Stimulated activated CD8-positive, alpha-beta memory T cell treated with anti-CD3 and anti-CD28 coated beads, Interleukin-12 subunit alpha, Interleukin-12 subunit beta, amount 100 ng/mL, for 24 hours (primary cell): Measurements from ENCODE around the gene DMD.
"Not testable (repeated sequence)": the region's sequence is repeated elsewhere in the genome, so short reads cannot be mapped to it uniquely, and the experiment has no call there.

ENCODE experiments used
- DNase-seq: peaks from one replicate; pipeline ENCODE4 v3.0.0-alpha.2; 2020; ENCODE audit errors: extremely low read depth

DMD gene

GRCh38 chrX:31523884-31524536 is 1687.3 kb downstream of the DMD start:
- no peak for DNase-seq

- no peak for DNase-seq
These were observed 1688.6 kb downstream of the DMD start for GRCh38 chrX:31522760-31523159.

GRCh38 chrX:31521941-31522340 is 1689.4 kb downstream of the DMD start:
- DNase-seq, result no peak

GRCh38 chrX:31516527-31516926 is 1694.8 kb downstream of the DMD start:
- no peak for DNase-seq

- DNase-seq, result no peak
These were observed 1703.0 kb downstream of the DMD start for GRCh38 chrX:31508338-31508737.

- DNase-seq, result no peak
These were observed 1704.4 kb downstream of the DMD start for GRCh38 chrX:31506928-31507327.

- DNase-seq, result no peak
These were observed 1705.0 kb downstream of the DMD start for GRCh38 chrX:31506360-31506759.

GRCh38 chrX:31500921-31501320 is 1710.4 kb downstream of the DMD start:
- DNase-seq, result no peak

- no peak for DNase-seq
These were observed 1712.2 kb downstream of the DMD start for GRCh38 chrX:31499109-31499508.

- DNase-seq, result no peak
These were observed 1714.3 kb downstream of the DMD start for GRCh38 chrX:31497086-31497485.

GRCh38 chrX:31487951-31488350 is 1723.4 kb downstream of the DMD start:
- DNase-seq, result no peak

- DNase-seq, result no peak
These were observed 1728.0 kb downstream of the DMD start for GRCh38 chrX:31483336-31483735.

- DNase-seq, result no peak
These were observed 1730.7 kb downstream of the DMD start for GRCh38 chrX:31480696-31481095.

GRCh38 chrX:31471229-31471628 is 1740.1 kb downstream of the DMD start:
- DNase-seq, result no peak

GRCh38 chrX:31470753-31471152 is 1740.6 kb downstream of the DMD start:
- DNase-seq, result not testable (repeated sequence)

GRCh38 chrX:31464306-31464915 is 1746.9 kb downstream of the DMD start:
- DNase-seq, result no peak

GRCh38 chrX:31461266-31461665 is 1750.1 kb downstream of the DMD start:
- DNase-seq, result no peak

- DNase-seq, result no peak
These were observed 1752.0 kb downstream of the DMD start for GRCh38 chrX:31459361-31459760.

GRCh38 chrX:31449965-31450364 is 1761.4 kb downstream of the DMD start:
- DNase-seq, result no peak

GRCh38 chrX:31449081-31449480 is 1762.3 kb downstream of the DMD start:
- DNase-seq, result no peak

GRCh38 chrX:31445542-31445941 is 1765.8 kb downstream of the DMD start:
- no peak for DNase-seq

GRCh38 chrX:31443654-31444053 is 1767.7 kb downstream of the DMD start:
- DNase-seq, result no peak

- no peak for DNase-seq
These were observed 1770.8 kb downstream of the DMD start for GRCh38 chrX:31440546-31440945.

- DNase-seq, result no peak
These were observed 1774.9 kb downstream of the DMD start for GRCh38 chrX:31436424-31436823.
